GM13977 (cell line): ENCODE measurements around the gene RNGTT.

ENCODE experiments used
- DNase-seq: peaks from one replicate; pipeline ENCODE4 v3.0.0; 2012; ENCODE audit warnings: low spot score
- CTCF ChIP-seq: IDR thresholded peaks from 2 replicates; pipeline ENCODE4 v1.5.1; 2012; ENCODE audit warnings: mild to moderate bottlenecking, control low read depth; ENCODE audit not compliant: insufficient read depth; ENCODE audit errors: extremely low read depth, missing control alignments
- in situ Hi-C: fragments of 300-500 bp; cut with MboI; formaldehyde crosslinking; loops from one replicate; pipeline ENCODE4 v1.12.0; 2022; ENCODE audit warnings: low sequenced_read_pairs, low pct_unique_long_range_greater_than_20kb, mixed read lengths, inconsistent platforms; ENCODE audit not compliant: unreplicated experiment

Gene RNGTT

GRCh38 chr6:88704980-88705379, 258.4 kb downstream of the RNGTT start:
- no peak for TF ChIP-seq CTCF
- in situ Hi-C loops = no loop called here
- DNase-seq = no peak

- in situ Hi-C loops = no loop called here
- no peak for DNase-seq
- no peak for TF ChIP-seq CTCF
Measured at GRCh38 chr6:88702956-88703556, 260.4 kb downstream of the RNGTT start.

- no peak for DNase-seq
- in situ Hi-C loops = no loop called here
- TF ChIP-seq CTCF = no peak
Measured at GRCh38 chr6:88698661-88699060, 264.8 kb downstream of the RNGTT start.

- no peak for TF ChIP-seq CTCF
- no peak for DNase-seq
- in situ Hi-C loops = no loop called here
Measured at GRCh38 chr6:88695937-88696336, 267.5 kb downstream of the RNGTT start.

GRCh38 chr6:88683734-88684133, 279.7 kb downstream of the RNGTT start:
- no peak for DNase-seq
- no peak for TF ChIP-seq CTCF
- in situ Hi-C loops = no loop called here

- no peak for TF ChIP-seq CTCF
- in situ Hi-C loops = no loop called here
- DNase-seq = no peak
Measured at GRCh38 chr6:88680654-88681053, 282.8 kb downstream of the RNGTT start.

GRCh38 chr6:88679841-88680240, 283.6 kb downstream of the RNGTT start:
- no peak for DNase-seq
- no peak for TF ChIP-seq CTCF
- in situ Hi-C loops = no loop called here
